ENCODE results near the gene TMEM120B.
A peak's percentile ranks its signal among the peaks of the same experiment; 100 is the strongest.

Gene TMEM120B

DNA sequence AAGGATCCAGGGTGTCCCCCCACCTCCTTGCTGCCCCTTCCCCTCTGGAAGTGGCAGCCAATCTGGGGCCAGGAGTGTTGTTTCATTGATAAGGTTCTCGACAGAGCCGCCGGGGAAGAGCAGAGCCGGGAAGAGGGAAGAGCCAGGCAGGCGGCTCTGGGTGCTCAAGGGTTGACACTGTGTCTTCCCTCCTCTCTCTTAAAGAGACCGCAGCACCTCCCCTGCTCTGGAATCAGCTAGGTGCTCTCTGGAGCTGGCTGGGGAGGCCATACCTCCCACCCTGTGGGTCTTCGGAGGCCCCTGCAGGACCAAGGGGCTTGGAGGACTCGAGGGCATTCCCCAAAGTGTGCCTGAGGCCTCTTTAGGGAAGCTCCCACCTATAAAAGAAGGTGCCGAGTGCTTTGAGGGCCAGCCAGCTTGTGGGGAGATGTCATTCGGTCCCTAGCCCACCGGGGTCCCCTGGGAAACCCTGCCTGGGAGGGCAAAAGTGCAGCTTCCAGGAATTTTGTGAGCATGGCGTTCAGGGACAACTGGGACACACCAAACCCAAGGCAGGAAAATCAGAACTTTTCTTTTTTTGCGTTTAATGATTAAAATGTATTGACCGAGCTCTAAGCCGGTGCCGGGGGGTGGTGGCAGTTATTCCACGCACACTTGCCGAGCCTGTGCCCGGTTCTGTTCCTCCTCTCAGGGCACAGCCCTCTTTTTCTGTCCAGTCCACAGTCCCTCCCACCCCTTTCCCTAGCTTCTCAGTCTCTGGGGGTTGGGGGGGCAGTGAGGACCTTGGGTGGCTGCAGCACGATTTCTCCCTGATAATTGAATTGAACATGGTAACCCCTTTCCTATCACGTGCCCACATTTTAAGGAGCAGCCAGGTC is 94.2 kb downstream of the TMEM120B start:
- in situ Hi-C loops (cut with HindIII; ENCODE audit: low pct_ligation_motif_present, low pct_unique_long_range_greater_than_20kb, low sequenced_read_pairs): no loop called here
- no peak for DNase-seq

DNA sequence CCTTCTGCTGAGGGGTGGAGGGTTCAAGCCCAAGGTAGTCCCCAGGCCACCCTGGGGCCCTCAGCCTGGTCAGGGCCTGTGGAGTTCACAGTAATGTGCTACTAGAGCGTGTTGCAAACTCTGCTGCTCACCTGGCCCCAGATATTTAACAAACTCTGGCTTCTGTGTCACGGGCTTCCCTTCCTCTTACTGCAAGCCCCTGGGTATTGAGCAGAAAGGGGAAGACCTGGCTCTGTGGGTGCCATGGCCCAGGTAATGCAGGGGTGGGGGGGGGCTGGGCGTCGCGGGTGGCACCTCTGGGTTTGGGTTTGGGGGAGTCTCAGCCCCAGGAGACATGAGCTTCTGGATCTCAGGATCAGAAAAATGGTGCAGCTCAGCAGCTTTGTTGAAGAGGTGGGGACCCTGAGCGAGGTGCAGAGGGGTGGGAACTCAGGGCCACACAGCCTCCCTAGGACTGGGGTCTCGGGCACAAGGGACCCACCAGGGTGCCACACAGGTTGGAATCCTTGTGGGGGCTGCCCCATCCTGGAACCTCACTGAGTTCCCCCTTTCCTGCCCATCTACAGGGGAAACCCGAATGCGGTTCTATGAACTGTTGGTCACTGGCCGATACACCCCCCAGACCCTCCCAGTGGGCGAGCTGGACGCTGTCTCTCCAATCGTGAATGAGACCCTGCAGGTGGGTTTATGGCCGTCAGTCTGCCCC is 95.2 kb downstream of the TMEM120B start:
- no peak for DNase-seq
- in situ Hi-C loops (cut with HindIII; ENCODE audit: low pct_ligation_motif_present, low pct_unique_long_range_greater_than_20kb, low sequenced_read_pairs): no loop called here

DNA sequence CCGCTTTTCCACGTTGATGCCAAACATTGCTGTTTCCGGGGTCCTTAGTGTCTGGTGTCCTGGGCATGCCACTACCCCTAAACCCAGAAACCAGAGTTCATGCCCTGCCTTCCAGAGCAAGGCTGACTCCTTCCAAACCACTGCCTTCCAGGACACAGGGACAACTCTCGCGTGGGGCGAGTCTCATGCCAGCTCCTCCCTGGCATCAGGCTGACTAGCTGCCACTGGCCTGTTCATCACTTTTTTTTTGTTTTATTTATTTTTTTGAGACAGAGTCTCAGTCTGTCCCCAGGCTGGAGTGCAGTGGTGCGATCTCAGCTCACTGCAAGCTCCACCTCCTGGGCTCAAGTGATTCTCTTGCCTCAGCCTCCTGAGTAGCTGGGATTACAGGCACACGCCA is 96.1 kb downstream of the TMEM120B start:
- in situ Hi-C loops (cut with HindIII; ENCODE audit: low pct_ligation_motif_present, low pct_unique_long_range_greater_than_20kb, low sequenced_read_pairs): no loop called here
- no peak for DNase-seq

DNA sequence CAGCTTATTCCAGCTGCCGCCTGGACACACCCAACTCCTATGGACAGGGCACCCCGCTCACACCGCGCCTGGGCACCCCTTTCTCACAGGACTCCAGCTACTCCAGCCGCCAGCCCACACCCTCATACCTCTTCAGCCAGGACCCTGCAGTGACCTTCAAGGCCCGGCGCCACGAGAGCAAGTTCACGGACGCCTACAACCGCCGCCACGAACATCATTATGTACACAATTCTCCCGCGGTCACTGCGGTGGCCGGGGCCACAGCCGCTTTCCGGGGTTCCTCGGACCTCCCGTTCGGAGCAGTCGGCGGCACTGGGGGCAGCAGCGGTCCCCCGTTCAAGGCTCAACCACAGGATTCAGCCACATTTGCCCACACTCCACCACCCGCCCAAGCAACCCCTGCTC is 97.2 kb downstream of the TMEM120B start:
- no peak for DNase-seq
- in situ Hi-C loops (cut with HindIII; ENCODE audit: low pct_ligation_motif_present, low pct_unique_long_range_greater_than_20kb, low sequenced_read_pairs): no loop called here

DNA sequence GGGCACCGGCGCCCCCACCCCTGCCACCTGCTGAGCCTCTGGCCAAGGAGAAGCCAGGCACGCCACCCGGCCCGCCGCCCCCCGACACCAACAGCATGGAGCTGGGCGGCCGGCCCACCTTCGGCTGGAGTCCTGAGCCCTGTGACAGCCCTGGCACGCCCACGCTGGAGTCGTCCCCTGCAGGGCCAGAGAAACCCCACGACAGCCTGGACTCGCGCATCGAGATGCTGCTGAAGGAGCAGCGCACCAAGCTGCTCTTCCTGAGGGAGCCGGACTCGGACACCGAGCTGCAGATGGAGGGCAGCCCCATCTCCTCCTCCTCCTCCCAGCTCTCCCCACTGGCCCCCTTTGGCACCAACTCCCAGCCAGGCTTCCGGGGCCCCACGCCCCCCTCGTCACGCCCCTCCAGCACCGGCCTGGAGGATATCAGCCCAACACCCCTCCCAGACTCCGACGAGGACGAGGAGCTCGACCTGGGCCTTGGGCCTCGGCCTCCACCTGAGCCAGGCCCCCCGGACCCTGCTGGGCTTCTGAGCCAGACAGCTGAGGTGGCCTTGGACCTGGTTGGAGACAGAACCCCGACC is 97.8 kb downstream of the TMEM120B start:
- in situ Hi-C loops (cut with HindIII; ENCODE audit: low pct_ligation_motif_present, low pct_unique_long_range_greater_than_20kb, low sequenced_read_pairs): no loop called here
- no peak for DNase-seq

DNA sequence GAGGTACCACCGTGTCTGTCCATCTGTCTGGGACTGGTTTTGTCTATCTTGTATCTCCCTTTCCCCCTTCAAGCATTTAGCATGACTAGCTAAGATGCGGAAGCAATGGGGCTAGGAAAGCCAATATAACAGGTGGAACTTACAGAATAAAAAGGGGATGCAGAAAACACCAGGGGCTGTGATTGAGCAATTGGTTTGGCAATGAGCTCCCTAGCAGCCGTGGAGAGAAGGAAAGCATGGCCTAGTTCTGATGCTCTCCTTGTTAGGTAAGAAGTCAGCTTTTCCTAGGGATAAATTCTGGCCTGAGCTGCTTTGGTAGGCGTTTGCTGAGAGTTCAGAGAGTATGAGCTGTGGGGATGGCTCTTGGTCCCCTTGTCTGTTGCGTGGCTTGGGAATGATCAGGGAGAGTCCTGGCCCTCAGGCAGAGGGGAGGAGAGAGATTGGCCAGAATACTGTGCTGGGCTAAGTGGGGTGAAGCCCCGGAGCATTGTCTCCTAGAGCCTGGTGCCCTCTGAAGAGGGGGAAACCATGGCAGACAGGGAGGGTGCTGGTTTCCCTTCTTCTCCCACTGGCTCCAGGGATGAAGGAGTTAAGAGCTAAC is 98.4 kb downstream of the TMEM120B start:
- in situ Hi-C loops (cut with HindIII; ENCODE audit: low pct_ligation_motif_present, low pct_unique_long_range_greater_than_20kb, low sequenced_read_pairs): no loop called here
- no peak for DNase-seq

DNA sequence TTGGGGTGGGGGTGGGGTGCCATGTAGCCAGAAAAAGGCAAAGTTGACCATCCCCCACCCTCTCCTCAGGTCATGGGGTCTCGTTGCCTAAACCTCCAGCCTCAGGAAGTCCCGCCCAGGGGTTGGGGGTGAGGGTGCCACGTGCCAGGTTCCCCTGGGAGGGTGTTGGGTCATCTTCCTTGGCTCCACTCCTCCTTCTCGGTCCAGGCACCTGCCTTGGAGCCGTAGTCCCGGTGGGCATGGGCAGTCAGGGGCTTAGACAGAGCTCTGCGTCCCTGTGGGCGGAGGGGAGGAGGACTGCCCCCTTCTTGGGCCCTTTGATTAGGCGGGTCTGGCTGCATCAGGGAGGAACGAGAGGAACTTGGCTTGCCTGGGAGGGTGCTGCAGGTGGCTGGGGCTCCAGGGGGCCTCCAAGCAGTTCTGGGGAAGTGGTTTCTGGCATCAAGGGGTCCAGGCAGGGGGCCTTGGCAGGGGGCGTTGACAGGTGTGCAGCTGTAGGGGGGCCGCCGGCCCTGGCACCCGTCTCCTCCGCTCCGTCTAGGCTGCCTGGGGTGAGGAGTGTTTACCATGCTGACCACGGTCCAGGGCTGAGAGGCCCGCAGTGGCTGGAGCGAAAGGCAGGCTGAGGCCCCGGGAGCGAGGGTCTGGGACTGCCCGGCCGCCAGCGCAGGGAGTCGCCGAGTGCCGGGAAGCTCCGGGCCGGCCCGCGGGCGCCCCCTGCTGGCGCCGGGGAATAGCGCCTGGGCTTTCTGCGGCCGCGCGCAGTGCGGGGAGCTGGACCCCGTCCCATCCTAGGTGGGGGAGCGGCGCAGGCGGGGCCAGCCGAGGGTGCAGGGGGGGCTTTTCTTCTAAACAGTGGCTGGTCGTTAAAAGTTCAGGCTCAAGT is 99.1 kb downstream of the TMEM120B start:
- in situ Hi-C loops (cut with HindIII; ENCODE audit: low pct_ligation_motif_present, low pct_unique_long_range_greater_than_20kb, low sequenced_read_pairs): no loop called here
- peak; percentile 80 for DNase-seq

DNA sequence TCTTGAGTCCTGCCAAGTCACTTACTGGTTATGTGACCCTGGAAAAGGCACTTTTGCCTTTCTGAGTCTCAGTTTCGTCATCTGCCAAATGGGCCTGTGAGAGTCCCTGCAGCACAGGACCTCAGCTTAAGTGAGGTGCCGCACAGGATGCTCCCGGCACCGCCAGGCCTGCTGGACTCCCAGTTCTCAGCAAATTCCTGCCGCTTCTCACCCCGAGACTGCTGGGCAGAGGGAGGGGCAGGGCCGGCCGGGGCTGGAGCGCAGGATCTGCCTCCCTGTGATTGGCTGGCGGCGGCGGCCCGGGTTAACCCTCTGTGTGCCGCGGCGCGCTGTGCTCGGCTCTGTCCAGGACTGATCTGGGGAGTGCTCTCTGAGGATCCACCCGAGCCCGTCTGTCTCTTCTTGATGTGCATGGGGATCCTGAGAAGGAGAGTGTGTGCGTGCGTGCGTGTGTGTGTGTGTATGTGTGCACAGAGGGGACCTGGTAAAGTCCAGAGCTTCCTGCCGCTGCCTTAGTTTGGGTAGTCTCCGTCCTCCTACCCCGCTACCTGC is 99.8 kb downstream of the TMEM120B start:
- peak; percentile 74 for DNase-seq
- in situ Hi-C loops (cut with HindIII; ENCODE audit: low pct_ligation_motif_present, low pct_unique_long_range_greater_than_20kb, low sequenced_read_pairs): no loop called here

DNA sequence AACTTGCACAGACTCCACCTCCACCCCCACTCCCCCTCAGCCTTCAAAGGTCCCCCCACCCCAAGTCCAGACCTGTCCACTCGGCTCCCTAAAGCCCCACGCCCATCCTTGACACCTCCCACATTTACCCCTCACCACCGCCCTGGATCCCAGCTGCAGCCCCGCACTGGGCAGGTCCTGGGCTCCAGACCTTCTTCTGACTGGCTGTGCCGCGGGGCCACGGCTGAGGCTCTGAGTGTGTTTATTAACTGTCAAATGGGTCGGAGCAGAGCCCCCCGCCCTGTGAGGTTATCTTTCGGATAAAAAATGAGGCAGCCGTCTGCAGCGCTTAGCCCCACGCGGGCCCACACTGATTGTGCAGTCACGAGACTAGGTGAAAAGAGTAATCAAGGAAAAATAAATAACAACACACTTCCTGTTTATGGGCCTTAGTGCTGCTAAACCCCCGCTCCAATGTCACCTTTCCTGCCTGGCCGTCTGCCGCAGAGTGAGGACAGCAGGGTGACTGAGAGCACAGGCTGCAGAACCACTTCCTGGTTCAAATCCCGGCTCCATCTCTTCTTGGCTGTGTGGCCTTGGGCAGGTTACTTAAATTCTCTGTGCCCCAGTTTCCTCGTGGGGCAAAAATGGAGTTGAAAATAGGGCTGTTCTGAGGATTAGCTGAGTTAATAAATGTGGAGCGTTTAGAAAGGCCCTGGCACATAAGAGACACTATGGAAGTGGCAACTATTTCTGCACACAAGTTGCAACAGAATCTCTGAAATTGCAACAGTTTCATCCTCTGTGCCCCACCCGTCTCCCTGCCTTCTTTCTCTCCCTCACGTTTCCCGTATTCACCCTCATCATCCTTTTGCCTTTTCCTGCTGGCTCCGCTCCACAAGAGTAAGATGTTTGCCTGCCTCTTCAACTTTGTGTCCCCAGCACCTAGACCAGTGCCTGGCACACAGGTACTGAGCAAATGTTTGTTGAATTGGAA is 100.7 kb downstream of the TMEM120B start:
- DNase-seq: no peak
- in situ Hi-C loops (cut with HindIII; ENCODE audit: low pct_ligation_motif_present, low pct_unique_long_range_greater_than_20kb, low sequenced_read_pairs): no loop called here

DNA sequence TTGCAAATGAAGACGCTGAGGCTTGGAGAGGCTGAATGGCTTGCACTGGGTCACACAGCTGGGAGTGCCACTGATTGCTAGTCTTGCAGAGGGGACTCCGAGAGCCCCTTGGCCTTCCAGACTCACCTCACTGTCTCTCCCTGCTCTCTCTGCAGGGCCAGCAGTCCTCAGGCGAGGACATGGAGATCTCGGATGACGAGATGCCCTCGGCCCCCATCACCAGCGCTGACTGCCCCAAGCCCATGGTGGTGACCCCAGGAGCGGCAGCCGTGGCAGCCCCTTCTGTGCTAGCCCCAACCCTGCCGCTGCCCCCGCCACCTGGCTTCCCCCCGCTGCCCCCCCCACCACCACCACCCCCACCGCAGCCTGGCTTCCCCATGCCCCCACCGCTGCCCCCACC is 101.4 kb downstream of the TMEM120B start:
- DNase-seq: no peak
- in situ Hi-C loops (cut with HindIII; ENCODE audit: low pct_ligation_motif_present, low pct_unique_long_range_greater_than_20kb, low sequenced_read_pairs): no loop called here

DNA sequence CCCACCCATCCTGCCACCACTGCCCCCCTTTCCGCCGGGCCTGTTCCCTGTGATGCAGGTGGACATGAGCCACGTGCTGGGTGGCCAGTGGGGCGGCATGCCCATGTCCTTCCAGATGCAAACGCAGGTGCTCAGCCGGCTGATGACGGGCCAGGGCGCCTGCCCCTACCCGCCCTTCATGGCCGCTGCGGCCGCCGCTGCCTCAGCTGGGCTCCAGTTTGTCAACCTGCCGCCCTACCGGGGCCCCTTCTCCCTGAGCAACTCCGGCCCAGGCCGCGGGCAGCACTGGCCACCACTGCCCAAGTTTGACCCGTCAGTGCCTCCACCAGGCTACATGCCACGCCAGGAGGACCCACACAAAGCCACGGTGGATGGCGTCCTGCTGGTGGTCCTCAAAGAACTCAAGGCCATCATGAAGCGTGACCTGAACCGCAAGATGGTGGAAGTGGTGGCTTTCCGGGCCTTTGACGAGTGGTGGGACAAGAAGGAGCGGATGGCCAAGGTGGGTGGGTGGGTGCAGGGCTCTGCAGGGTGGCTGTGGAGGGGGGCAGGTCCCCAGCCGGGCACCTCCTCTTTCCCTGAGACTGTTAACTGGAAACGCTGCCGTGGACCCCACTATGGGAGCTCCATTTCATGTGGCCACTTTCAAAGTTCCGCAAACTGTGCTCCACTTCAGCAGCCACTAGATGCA is 102.0 kb downstream of the TMEM120B start:
- in situ Hi-C loops (cut with HindIII; ENCODE audit: low pct_ligation_motif_present, low pct_unique_long_range_greater_than_20kb, low sequenced_read_pairs): no loop called here
- no peak for DNase-seq

DNA sequence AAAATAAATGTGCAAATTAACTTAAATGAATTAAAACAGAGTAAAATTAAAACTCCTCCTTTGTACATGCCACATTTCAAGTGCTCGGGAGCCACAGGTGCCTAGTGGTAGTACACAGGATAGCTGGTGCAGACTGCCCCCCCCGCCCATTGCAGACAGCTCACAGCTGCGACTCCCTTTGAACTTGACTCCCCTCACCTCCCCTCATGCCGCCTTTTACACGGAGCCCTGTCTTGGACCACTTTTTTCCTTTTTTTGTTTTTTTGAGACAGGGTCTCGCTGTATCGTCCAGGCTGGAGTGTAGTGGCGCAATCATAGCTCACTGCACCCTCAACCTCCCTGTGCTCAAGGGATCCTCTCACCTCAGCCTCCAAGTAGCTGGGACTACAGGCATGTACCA is 102.7 kb downstream of the TMEM120B start:
- in situ Hi-C loops (cut with HindIII; ENCODE audit: low pct_ligation_motif_present, low pct_unique_long_range_greater_than_20kb, low sequenced_read_pairs): no loop called here
- no peak for DNase-seq

DNA sequence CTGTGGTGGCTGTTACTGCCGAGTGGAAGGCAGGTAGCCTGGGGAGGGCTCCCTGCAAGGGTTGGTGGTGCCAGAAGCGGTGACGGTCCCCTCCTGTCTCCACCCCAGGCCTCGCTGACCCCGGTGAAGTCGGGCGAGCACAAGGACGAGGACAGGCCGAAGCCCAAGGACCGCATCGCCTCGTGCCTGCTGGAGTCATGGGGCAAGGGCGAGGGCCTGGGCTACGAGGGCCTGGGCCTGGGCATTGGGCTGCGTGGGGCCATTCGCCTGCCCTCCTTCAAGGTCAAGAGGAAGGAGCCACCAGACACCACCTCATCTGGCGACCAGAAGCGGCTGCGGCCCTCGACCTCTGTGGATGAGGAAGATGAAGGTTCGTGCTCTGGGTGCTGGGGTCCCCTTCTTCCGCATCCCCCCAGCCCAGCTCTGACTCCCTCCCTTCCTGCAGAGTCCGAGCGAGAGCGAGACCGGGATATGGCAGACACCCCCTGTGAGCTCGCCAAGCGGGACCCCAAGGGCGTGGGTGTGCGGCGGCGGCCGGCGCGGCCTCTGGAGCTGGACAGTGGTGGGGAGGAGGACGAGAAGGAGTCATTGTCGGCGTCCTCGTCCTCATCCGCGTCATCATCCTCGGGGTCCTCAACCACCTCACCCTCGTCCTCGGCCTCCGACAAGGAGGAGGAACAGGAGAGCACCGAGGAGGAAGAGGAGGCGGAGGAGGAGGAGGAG is 104.5 kb downstream of the TMEM120B start:
- no peak for DNase-seq
- in situ Hi-C loops (cut with HindIII; ENCODE audit: low pct_ligation_motif_present, low pct_unique_long_range_greater_than_20kb, low sequenced_read_pairs): no loop called here

DNA sequence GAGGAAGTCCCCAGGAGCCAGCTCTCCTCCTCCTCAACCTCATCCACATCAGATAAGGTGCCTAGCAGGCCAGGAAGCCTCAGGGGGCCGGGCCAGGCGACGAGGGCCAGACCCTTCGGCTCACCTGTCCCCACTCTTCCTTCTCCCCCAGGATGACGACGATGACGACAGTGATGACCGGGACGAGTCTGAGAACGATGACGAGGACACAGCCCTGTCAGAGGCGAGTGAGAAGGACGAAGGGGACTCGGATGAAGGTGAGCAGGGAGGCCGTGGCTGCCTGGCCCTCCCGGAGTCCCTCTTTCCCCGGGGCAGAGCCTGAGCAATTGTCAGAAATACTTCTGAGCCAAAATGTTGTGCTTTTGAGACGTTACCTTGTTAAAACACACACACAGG is 105.1 kb downstream of the TMEM120B start:
- in situ Hi-C loops (cut with HindIII; ENCODE audit: low pct_ligation_motif_present, low pct_unique_long_range_greater_than_20kb, low sequenced_read_pairs): no loop called here
- DNase-seq: no peak

DNA sequence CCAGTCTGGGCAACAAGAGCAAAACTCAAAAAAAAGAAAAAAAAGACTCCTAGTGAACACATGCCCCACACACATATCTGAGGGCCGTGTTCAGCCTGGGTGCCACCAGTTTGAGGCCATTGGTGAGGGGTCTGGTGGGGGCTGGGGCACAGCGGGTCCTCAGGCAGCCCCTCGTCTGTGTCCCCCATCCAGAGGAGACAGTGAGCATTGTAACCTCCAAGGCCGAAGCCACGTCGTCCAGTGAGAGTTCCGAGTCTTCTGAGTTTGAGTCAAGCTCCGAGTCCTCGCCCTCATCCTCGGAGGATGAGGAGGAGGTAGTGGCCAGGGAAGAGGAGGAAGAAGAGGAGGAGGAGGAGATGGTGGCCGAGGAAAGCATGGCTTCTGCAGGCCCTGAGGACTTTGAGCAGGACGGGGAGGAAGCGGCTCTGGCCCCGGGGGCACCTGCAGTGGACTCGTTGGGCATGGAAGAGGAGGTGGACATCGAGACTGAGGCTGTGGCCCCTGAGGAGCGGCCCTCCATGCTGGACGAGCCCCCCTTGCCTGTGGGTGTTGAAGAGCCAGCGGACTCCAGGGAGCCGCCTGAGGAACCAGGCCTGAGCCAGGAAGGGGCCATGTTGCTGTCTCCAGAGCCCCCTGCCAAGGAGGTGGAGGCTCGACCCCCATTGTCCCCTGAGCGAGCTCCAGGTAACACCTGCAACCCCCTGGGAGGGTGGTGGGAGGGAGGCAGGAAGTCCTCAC is 106.8 kb downstream of the TMEM120B start:
- in situ Hi-C loops (cut with HindIII; ENCODE audit: low pct_ligation_motif_present, low pct_unique_long_range_greater_than_20kb, low sequenced_read_pairs): no loop called here
- DNase-seq: no peak

Measured in ACHN (cell line).